Endothelial cell of umbilical vein (primary cell): Measurements from ENCODE around the gene IQCN. TPM values are rescaled to one million over a fixed set of nuclear protein-coding genes. Genes with fewer than 3 reads are reported as not detected.

Source experiments
- BruUV-seq: library from RNA; stranded (reverse); fragments of 400-500 nt; replicated peaks from 2 replicates; lab custom pipeline; 2021; lab: Mats Ljungman, UMichigan
- CTCF ChIA-PET: fragments of 300-600, 350-600 bp; sonication (Branson Sonifier 250); formaldehyde crosslinking; loops from one replicate; lab custom pipeline; 2021; ENCODE audit warnings: antibody characterized with exemption, inconsistent platforms; lab: Charles Lee
- POLR2A ChIA-PET: fragments of 300-600, 350-600 bp; sonication (Branson Sonifier 250); formaldehyde crosslinking; loops from one replicate; lab custom pipeline; 2021; ENCODE audit warnings: antibody characterized with exemption, inconsistent platforms; lab: Charles Lee
- DNase-seq: peaks from one replicate; pipeline ENCODE4 v3.0.0-alpha.2; 2011; ENCODE audit warnings: low read depth, low spot score
- FAIRE-seq: peaks from 2 replicates; lab custom pipeline; 2011; peaks lifted over from hg19 to GRCh38; lab: Jason Lieb, UNC
- H2AFZ ChIP-seq: 2 replicates; pipeline ENCODE4 v1.6.0; 2012; ENCODE audit warnings: low read depth, low read length, control low read depth, inconsistent platforms
- H3K27ac ChIP-seq: 2 replicates; pipeline ENCODE4 v1.5.1; 2011; ENCODE audit warnings: low read depth, mild to moderate bottlenecking, control low read depth, low read length, moderate library complexity; ENCODE audit not compliant: insufficient read depth
- H3K27me3 ChIP-seq, 2 experiments: 2 replicates each; pipeline versions ENCODE4 v1.6.0 to v1.6.1; 2011; ENCODE audit warnings: low read length in 2 of 2, mixed read lengths in 1 of 2; ENCODE audit not compliant: control insufficient read depth in 2 of 2, insufficient read depth in 2 of 2
- H3K36me3 ChIP-seq, 2 experiments: 2 replicates in 1 of 2; 3 replicates in 1 of 2; pipeline ENCODE4 v1.5.1; 2011; ENCODE audit warnings: low read length in 2 of 2, mild to moderate bottlenecking in 1 of 2, moderate library complexity in 1 of 2; ENCODE audit not compliant: control insufficient read depth in 2 of 2, insufficient read depth in 2 of 2; ENCODE audit errors: extremely low read depth in 1 of 2
- H3K4me1 ChIP-seq: 3 replicates; pipeline ENCODE4 v1.5.1; 2011; ENCODE audit warnings: mild to moderate bottlenecking, low read length; ENCODE audit not compliant: control insufficient read depth, insufficient read depth; ENCODE audit errors: extremely low read depth
- H3K4me2 ChIP-seq: 2 replicates; pipeline ENCODE4 v1.6.1; 2011; ENCODE audit warnings: low read length, control low read depth, mixed read lengths; ENCODE audit not compliant: insufficient read depth
- H3K4me3 ChIP-seq, 3 experiments: fragments of 200-600 bp in 1 of 3; sonication (generic), shearing (Covaris generic) in 1 of 3; replicated peaks in 1 of 3; 2 replicates each; pipeline ENCODE4 v1.5.1; 2011 to 2016; ENCODE audit warnings: control low read depth in 3 of 3, low read length in 3 of 3, mild to moderate bottlenecking in 2 of 3, inconsistent platforms in 1 of 3, low read depth in 1 of 3, moderate library complexity in 1 of 3; ENCODE audit not compliant: insufficient read depth in 1 of 3
- H3K79me2 ChIP-seq: 2 replicates; pipeline ENCODE4 v1.6.0; 2012; ENCODE audit warnings: low read length, inconsistent platforms; ENCODE audit not compliant: control insufficient read depth, insufficient read depth
- H3K9ac ChIP-seq: replicated peaks from 2 replicates; pipeline ENCODE3; 2011; ENCODE audit warnings: low read length, control low read depth; ENCODE audit not compliant: insufficient read depth; ENCODE audit errors: extremely low read depth
- H3K9me1 ChIP-seq: replicated peaks from 3 replicates; pipeline ENCODE4 v1.6.0; 2011; ENCODE audit warnings: mild to moderate bottlenecking, low read length; ENCODE audit not compliant: control insufficient read depth, insufficient read depth; ENCODE audit errors: extremely low read depth
- H3K9me3 ChIP-seq: replicated peaks from 2 replicates; pipeline ENCODE4 v1.5.1; 2012; ENCODE audit warnings: low read length, inconsistent platforms; ENCODE audit not compliant: control insufficient read depth, insufficient read depth
- H4K20me1 ChIP-seq: replicated peaks from 2 replicates; pipeline ENCODE3; 2011; ENCODE audit warnings: mild to moderate bottlenecking, low read length; ENCODE audit not compliant: control insufficient read depth, insufficient read depth; ENCODE audit errors: extremely low read depth
- EZH2 ChIP-seq: IDR thresholded peaks from 2 replicates; pipeline ENCODE4 v1.6.1; 2012; ENCODE audit warnings: borderline replicate concordance, low read depth, mild to moderate bottlenecking, moderate library complexity, low read length, inconsistent platforms; ENCODE audit not compliant: severe bottlenecking
- FOS ChIP-seq: IDR thresholded peaks from 2 replicates; pipeline ENCODE4 v1.6.1; 2011; ENCODE audit warnings: mild to moderate bottlenecking, low read length, moderate library complexity, borderline replicate concordance; ENCODE audit not compliant: insufficient read depth
- GATA2 ChIP-seq: IDR thresholded peaks from 2 replicates; pipeline ENCODE4 v1.7.0; 2011; ENCODE audit warnings: low read depth, mild to moderate bottlenecking, moderate library complexity, mixed read lengths, low read length; ENCODE audit not compliant: insufficient read length, insufficient read depth
- JUN ChIP-seq: IDR thresholded peaks from 2 replicates; pipeline ENCODE4 v1.6.1; 2011; ENCODE audit warnings: borderline replicate concordance, low read depth; ENCODE audit not compliant: insufficient read length, insufficient read depth
- MYC ChIP-seq: IDR thresholded peaks from one replicate; pipeline ENCODE4 v1.6.1; 2011; ENCODE audit warnings: mild to moderate bottlenecking, low read depth, low read length
- POLR2A ChIP-seq: IDR thresholded peaks from 2 replicates; pipeline ENCODE4 v1.6.1; 2012; ENCODE audit warnings: low read depth, mild to moderate bottlenecking, control low read depth, low read length
- POLR2AphosphoS5 ChIP-seq: IDR thresholded peaks from 2 replicates; pipeline ENCODE4 v1.6.1; 2012; ENCODE audit warnings: low read depth, mild to moderate bottlenecking, control low read depth, low read length, moderate library complexity; ENCODE audit not compliant: insufficient read depth
- dilution Hi-C: fragments of 300-500 bp; cut with MboI; formaldehyde crosslinking; loops from one replicate; pipeline ENCODE4 v1.15.0; 2019; ENCODE audit warnings: low sequenced_read_pairs; ENCODE audit not compliant: extremely low pct_ligation_motif_present
- intact Hi-C: fragments of 100-400 bp; cut with micrococcal nuclease; formaldehyde crosslinking; loops from one replicate; pipeline ENCODE4 v1.10.0; 2022
- polyA plus RNA-seq, 4 experiments: library from polyadenylated mRNA; depleted of rRNA in 3 of 4; stranded (reverse) in 3 of 4; unstranded in 1 of 4; fragments of >200 nt; gene quantifications; 2 replicates each; pipeline versions ENCODE4 v1.2.1 to v1.2.3, GENCODE V29; 2011 to 2012; ENCODE audit warnings: missing spikeins in 1 of 4
- total RNA-seq: library from RNA; stranded (reverse); gene quantifications from 2 replicates; pipeline ENCODE4 v1.2.3, GENCODE V29; 2021
- TF ChIP-seq, protein P1 (sequence below): IDR thresholded peaks from 2 replicates; pipeline ENCODE4 v1.6.1; 2011; ENCODE audit not compliant: insufficient read depth, insufficient read length
- TF ChIP-seq, protein P2 (sequence below), 2 donors: IDR thresholded peaks; 1 replicate in 1 of 2; 2 replicates in 1 of 2; pipeline ENCODE4 v1.5.1; 2011; ENCODE audit warnings: low read length in 2 of 2, mild to moderate bottlenecking in 2 of 2, moderate library complexity in 2 of 2, control low read depth in 1 of 2, inconsistent platforms in 1 of 2, low read depth in 1 of 2; ENCODE audit not compliant: insufficient read depth in 1 of 2; ENCODE audit errors: extremely low read depth in 1 of 2

Gene IQCN
- total and polyA plus RNA-seq, 2 donors (not counting 3 experiments of a cell fraction or from before 2014, with no cell fraction given) = 1.5 to 3.0 TPM

DNA sequence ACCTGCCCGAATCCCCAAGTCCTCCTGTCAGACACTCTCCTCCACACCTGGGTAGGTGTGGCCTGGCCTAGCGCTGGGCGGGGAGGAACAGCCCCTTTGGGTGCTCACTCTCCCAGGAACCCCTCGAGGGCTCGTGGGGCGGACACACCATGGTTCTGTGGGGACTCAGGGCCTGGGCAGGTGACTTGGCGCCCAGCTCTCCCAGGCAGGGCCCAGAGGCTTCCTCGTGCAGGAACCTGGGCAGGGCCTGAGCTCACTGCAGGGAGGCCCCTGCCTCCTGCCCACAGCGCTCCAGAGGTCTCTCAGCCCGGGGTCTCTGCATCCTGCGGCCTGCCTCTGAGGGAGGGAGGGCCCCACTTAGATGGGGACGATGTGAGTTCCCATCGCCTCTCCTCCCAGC, 36.7 kb upstream of the IQCN start:
- Histone ChIP-seq H3K27ac (no peak overlapping the region), H3K36me3 (peaks cover 0 to 15% of the 10 kb centered on the region in 2 experiments), H3K4me1 (no peaks in the 10 kb centered on the region), H3K9ac (no peak overlapping the region), H3K9me3 (no peaks in the 10 kb centered on the region), H3K79me2 (no peaks in the 10 kb centered on the region), H3K9me1 (no peaks in the 10 kb centered on the region), H2AFZ (no peak overlapping the region), H3K4me3 (no peak overlapping the region), H3K27me3 (no peaks in the 10 kb centered on the region), H4K20me1 (no peaks in the 10 kb centered on the region), H3K4me2 (no peak overlapping the region)
- TF ChIP-seq FOS (no peak), JUN (no peak), GATA2 (no peak), MYC (no peak), EZH2 (no peak), POLR2AphosphoS5 (no peak), POLR2A (no peak)
- TF ChIP-seq, protein P1, sequence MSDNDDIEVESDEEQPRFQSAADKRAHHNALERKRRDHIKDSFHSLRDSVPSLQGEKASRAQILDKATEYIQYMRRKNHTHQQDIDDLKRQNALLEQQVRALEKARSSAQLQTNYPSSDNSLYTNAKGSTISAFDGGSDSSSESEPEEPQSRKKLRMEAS = no peak
- TF ChIP-seq, protein P2, sequence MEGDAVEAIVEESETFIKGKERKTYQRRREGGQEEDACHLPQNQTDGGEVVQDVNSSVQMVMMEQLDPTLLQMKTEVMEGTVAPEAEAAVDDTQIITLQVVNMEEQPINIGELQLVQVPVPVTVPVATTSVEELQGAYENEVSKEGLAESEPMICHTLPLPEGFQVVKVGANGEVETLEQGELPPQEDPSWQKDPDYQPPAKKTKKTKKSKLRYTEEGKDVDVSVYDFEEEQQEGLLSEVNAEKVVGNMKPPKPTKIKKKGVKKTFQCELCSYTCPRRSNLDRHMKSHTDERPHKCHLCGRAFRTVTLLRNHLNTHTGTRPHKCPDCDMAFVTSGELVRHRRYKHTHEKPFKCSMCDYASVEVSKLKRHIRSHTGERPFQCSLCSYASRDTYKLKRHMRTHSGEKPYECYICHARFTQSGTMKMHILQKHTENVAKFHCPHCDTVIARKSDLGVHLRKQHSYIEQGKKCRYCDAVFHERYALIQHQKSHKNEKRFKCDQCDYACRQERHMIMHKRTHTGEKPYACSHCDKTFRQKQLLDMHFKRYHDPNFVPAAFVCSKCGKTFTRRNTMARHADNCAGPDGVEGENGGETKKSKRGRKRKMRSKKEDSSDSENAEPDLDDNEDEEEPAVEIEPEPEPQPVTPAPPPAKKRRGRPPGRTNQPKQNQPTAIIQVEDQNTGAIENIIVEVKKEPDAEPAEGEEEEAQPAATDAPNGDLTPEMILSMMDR (IDR thresholded peaks at IDR 0.05; ENCODE audit: extremely low read depth in 1 of 2, insufficient read depth in 1 of 2, low read depth in 1 of 2, low read length in 2 of 2) = no peak
- FAIRE-seq = no peak
- dilution Hi-C loops (no loop called here), intact Hi-C loops (no loop called here)
- ChIA-PET CTCF (interaction anchor here (1.0 kb wide), 1 partner anchor 12 kb away, joined by 4 read pairs; the partner anchor contains the start of gene LSM4), POLR2A (no interaction called here)
- no TSS peak for BruUV-seq
- DNase-seq = no peak
